A549 (cell line): ENCODE measurements around the gene LYL1. TPM values are rescaled to one million over a fixed set of nuclear protein-coding genes. Genes with fewer than 3 reads are reported as not detected.
A peak's percentile ranks its signal among the peaks of the same experiment; 100 is the strongest.

Experiments used
- ATAC-seq, 2 experiments: fragments of 200-7000 bp in 1 of 2; fragments of >200 bp in 1 of 2; cut with Nextera tagmentation in 1 of 2; cut with Tn5 transposase in 1 of 2; 3 replicates each; pipeline versions ENCODE4 v1.8.0 to v1.9.1; 2018 to 2020; ENCODE audit warnings: mild to moderate bottlenecking in 1 of 2, moderate library complexity in 1 of 2
- CTCF ChIA-PET: fragments of 300-600 bp; sonication (Branson Sonifier 250); formaldehyde crosslinking; extraction: SDS; loops from one replicate; lab custom pipeline; 2021; ENCODE audit warnings: antibody characterized with exemption, inconsistent platforms; lab: Yijun Ruan, JAX
- POLR2A ChIA-PET: fragments of 350-600 bp; formaldehyde crosslinking; extraction: SDS; loops from one replicate; lab custom pipeline; 2021; ENCODE audit warnings: antibody characterized with exemption, inconsistent platforms; lab: Yijun Ruan, JAX
- DNase-seq, 2 experiments: peaks; one replicate each; pipeline versions ENCODE4 v3.0.0 to v3.0.0-alpha.2; 2011 to 2016; ENCODE audit warnings: low read depth in 1 of 2, low spot score in 1 of 2
- FAIRE-seq: peaks from 2 replicates; lab custom pipeline; 2011; peaks lifted over from hg19 to GRCh38; lab: Jason Lieb, UNC
- H3K27ac ChIP-seq, 2 experiments: fragments of >200 bp; sonication (Bioruptor Twin); formaldehyde crosslinking; 3 replicates each; pipeline ENCODE4 v1.5.1; 2016 to 2017
- H3K4me1 ChIP-seq: fragments of >200 bp; sonication (Bioruptor Twin); formaldehyde crosslinking; 3 replicates; pipeline ENCODE4 v1.6.1; 2016
- H3K4me2 ChIP-seq: fragments of >200 bp; sonication (Bioruptor Twin); formaldehyde crosslinking; 3 replicates; pipeline ENCODE4 v1.6.1; 2016
- H3K4me3 ChIP-seq: fragments of >200 bp; sonication (Bioruptor Twin); formaldehyde crosslinking; 3 replicates; pipeline ENCODE4 v1.5.1; 2016
- H3K9me3 ChIP-seq: fragments of >200 bp; sonication (Bioruptor Twin); formaldehyde crosslinking; 3 replicates; pipeline ENCODE4 v1.6.1; 2016
- BHLHE40 ChIP-seq: IDR thresholded peaks from 2 replicates; pipeline ENCODE4 v1.6.1; 2012; ENCODE audit warnings: low read depth, low read length, inconsistent platforms
- CBX2 ChIP-seq: fragments of 200-600 bp; sonication (generic); IDR thresholded peaks from 2 replicates; pipeline ENCODE4 v1.6.1; 2016; ENCODE audit warnings: low read depth, mild to moderate bottlenecking, borderline replicate concordance
- CBX8 ChIP-seq: fragments of 200-600 bp; sonication (generic); IDR thresholded peaks from 2 replicates; pipeline ENCODE4 v1.6.1; 2016
- CHD2 ChIP-seq: fragments of 150-350 bp; IDR thresholded peaks from 2 replicates; pipeline ENCODE4 v1.6.1; 2014; ENCODE audit warnings: low read length; ENCODE audit not compliant: partially characterized antibody
- CHD4 ChIP-seq: fragments of 200-600 bp; sonication (generic); IDR thresholded peaks from 2 replicates; pipeline ENCODE4 v1.6.1; 2016; ENCODE audit warnings: antibody characterized with exemption, mild to moderate bottlenecking, borderline replicate concordance
- CTCF ChIP-seq: fragments of >200 bp; sonication (Bioruptor Twin); formaldehyde crosslinking; IDR thresholded peaks from 3 replicates; pipeline ENCODE4 v1.5.1; 2016
- ESRRA ChIP-seq: fragments of 150-350 bp; IDR thresholded peaks from 2 replicates; pipeline ENCODE4 v1.6.1; 2014; ENCODE audit warnings: mild to moderate bottlenecking, low read length, borderline replicate concordance
- FOSB ChIP-seq: fragments of 250-450 bp; sonication (Bioruptor Pico); IDR thresholded peaks from 2 replicates; pipeline ENCODE4 v1.5.0; 2020; ENCODE audit warnings: mild to moderate bottlenecking, moderate library complexity
- FOSL2 ChIP-seq, 2 experiments: fragments of 450-650 bp in 1 of 2; fragments of >200 bp in 1 of 2; sonication (Bioruptor Twin) in 1 of 2; formaldehyde crosslinking; IDR thresholded peaks; 2 replicates each; pipeline versions ENCODE4 v1.5.0 to v1.6.1; 2016 to 2020; ENCODE audit warnings: mild to moderate bottlenecking in 1 of 2, moderate library complexity in 1 of 2
- JUN ChIP-seq, 2 experiments: fragments of >200 bp; sonication (Bioruptor Twin); formaldehyde crosslinking; IDR thresholded peaks; 2 replicates in 1 of 2; 3 replicates in 1 of 2; pipeline ENCODE4 v1.6.1; 2016 to 2017
- MAFK ChIP-seq: fragments of 450-650 bp; IDR thresholded peaks from 2 replicates; pipeline ENCODE4 v1.6.1; 2014; ENCODE audit not compliant: partially characterized antibody
- PBX3 ChIP-seq: IDR thresholded peaks from 2 replicates; pipeline ENCODE4 v1.6.1; 2012
- PHF8 ChIP-seq: fragments of 200-600 bp; sonication (generic); IDR thresholded peaks from 2 replicates; pipeline ENCODE4 v1.6.1; 2016; ENCODE audit warnings: low read depth, mild to moderate bottlenecking, antibody characterized with exemption, moderate library complexity, borderline replicate concordance
- POLR2AphosphoS2 ChIP-seq: conservative IDR thresholded peaks from 2 replicates; pipeline ENCODE4 v1.6.1; 2012; ENCODE audit warnings: low read length, improper control_type of control experiment, inconsistent platforms
- RARB ChIP-seq: fragments of 250-450 bp; sonication (Bioruptor Pico); IDR thresholded peaks from 2 replicates; pipeline ENCODE4 v1.8.0; 2021; ENCODE audit warnings: mild to moderate bottlenecking, moderate library complexity
- REST ChIP-seq: fragments of 200-600 bp; sonication (generic); IDR thresholded peaks from 2 replicates; pipeline ENCODE4 v1.6.1; 2016; ENCODE audit warnings: antibody characterized with exemption, mild to moderate bottlenecking, moderate library complexity
- ZFP36 ChIP-seq: fragments of 450-650 bp; IDR thresholded peaks from 2 replicates; pipeline ENCODE4 v1.6.1; 2014; ENCODE audit warnings: borderline replicate concordance; ENCODE audit not compliant: partially characterized antibody
- WGBS: methylation state at CpG from one replicate; pipeline ENCODE4 v1.1.6; 2017; ENCODE audit errors: missing lambda C conversion rate; 5-methylcytosine and 5-hydroxymethylcytosine counted together
- polyA plus RNA-seq, 4 experiments: library from polyadenylated mRNA; depleted of rRNA in 3 of 4; stranded (reverse); fragments of >200 nt; fragmentation: RNase III in 1 of 4; extraction: RNeasy Plus Mini Kit Qiagen cat#74134 plus additional on column Dnase treatment in 1 of 4; gene quantifications; 2 replicates in 3 of 4; 3 replicates in 1 of 4; pipeline ENCODE4 v1.2.3, GENCODE V29; 2011 to 2017

Gene LYL1
- polyA plus RNA-seq, 2 of the 4 experiments (the other 2 are of a cell fraction): 0.26 to 0.39 TPM

- peak; percentile 34; the same call in 2 of the 3 replicates for TF ChIP-seq CTCF
Observed at GRCh38 chr19:13104360-13104847, 1.7 kb upstream of the LYL1 start (continued).

GRCh38 chr19:13103581-13104359 is 1.1 kb upstream of the LYL1 start:
- no peaks in the 10 kb centered on the region for H3K4me1 ChIP-seq
- no peak overlapping the region for H3K27ac ChIP-seq
- DNase-seq: no peak
- CTCF ChIA-PET: interaction anchor here (1.3 to 3.9 kb wide), 4 partner anchors 10 to 135 kb away, joined by 3 to 23 read pairs (median 10); partner anchors contain the start of gene DAND5
- H3K4me2 ChIP-seq: no peak overlapping the region
- no peak for FAIRE-seq
- TF ChIP-seq ESRRA (no peak), CHD4 (no peak), PBX3 (no peak), POLR2AphosphoS2 (no peak), PHF8 (no peak), BHLHE40 (no peak), RARB (CRISPR knock-in tag) (no peak), JUN (IDR thresholded peaks at IDR 0.05) (no peak), ZFP36 (no peak), FOSB (no peak), REST (no peak), CBX2 (no peak), FOSL2 (IDR thresholded peaks at IDR 0.05) (no peak), FOSL2 (CRISPR knock-in tag; IDR thresholded peaks at IDR 0.05) (no peak), CBX8 (no peak), MAFK (no peak)
- no peak for ATAC-seq
- H3K9me3 ChIP-seq: no peaks in the 10 kb centered on the region
- 94% methylated on average over 10 of the region's 13 CpGs for WGBS
- H3K4me3 ChIP-seq: no peak overlapping the region
- POLR2A ChIA-PET: no interaction called here

GRCh38 chr19:13102416-13102665 is 317 bp downstream of the LYL1 start:
- ChIA-PET POLR2A (no interaction called here), CTCF (interaction anchor here (3.3 kb wide), 1 partner anchor 124 kb away, joined by 15 read pairs; no protein-coding TSS in a partner anchor)
- WGBS: 88% methylated on average over 4 of the region's 7 CpGs
- Histone ChIP-seq H3K27ac (peak overlapping the region; percentile 30 to 73; a peak in 5 of 6 replicates), H3K9me3 (no peaks in the 10 kb centered on the region), H3K4me2 (peak overlapping the region; percentile 58), H3K4me1 (no peaks in the 10 kb centered on the region), H3K4me3 (no peak overlapping the region)
- no peak for FAIRE-seq
- no peak for DNase-seq
- ATAC-seq: peak; percentile 33 to 60; a peak in 3 of 6 replicates
- TF ChIP-seq FOSB: no peak
- peak; percentile 25 for TF ChIP-seq CHD2
